Measurements from ENCODE around the gene ZSWIM4. TPM values are rescaled to one million over a fixed set of nuclear protein-coding genes. Genes with fewer than 3 reads are reported as not detected.

ZSWIM4 gene
- total and polyA plus RNA-seq, 2 of the 13 experiments (the other 11 are each of a cell fraction or from before 2014, with no cell fraction given), result 0.33 to 0.86 TPM

DNA sequence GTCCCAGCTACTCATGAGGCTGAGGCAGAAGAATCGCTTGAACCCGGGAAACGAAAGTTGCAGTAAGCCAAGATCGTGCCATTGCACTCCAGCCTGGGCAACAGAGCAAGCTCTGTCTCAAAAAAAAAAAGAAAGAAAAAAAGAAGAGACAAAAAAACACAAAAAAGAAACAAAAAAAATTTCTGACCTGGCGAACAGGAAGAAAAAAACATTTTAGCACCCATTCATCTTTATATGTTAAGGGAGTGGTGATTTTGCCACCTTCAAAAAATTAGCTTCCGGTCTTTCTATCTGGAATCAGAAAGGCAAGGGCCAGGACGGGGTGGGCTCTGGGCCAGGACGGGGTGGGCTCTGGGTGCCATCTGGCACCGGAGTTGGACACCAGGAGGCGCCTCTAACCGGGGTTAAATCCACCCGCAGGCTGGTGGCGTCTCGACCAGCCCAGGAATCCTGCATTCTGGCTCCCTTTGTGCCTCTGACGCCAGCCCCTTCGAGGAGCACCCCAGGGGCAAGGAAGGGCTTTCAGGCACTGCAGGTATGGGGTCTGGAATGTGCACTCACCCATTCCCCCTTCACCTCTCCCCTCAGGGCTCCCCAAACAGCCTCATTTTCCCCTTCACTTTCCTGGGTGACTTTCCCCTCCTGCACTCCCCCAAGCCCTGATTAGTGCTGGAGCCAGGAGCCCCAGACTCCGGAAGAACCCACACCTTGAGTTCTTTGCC is 10.4 kb upstream of the ZSWIM4 start (continued):
- no peak for TF ChIP-seq ATF7 (IDR thresholded peaks at IDR 0.05)
- TF ChIP-seq ATF7 (CRISPR knock-in tag; IDR thresholded peaks at IDR 0.05), result no peak
- TF ChIP-seq RFX1 (IDR thresholded peaks at IDR 0.05), result no peak
- TF ChIP-seq, protein P1, sequence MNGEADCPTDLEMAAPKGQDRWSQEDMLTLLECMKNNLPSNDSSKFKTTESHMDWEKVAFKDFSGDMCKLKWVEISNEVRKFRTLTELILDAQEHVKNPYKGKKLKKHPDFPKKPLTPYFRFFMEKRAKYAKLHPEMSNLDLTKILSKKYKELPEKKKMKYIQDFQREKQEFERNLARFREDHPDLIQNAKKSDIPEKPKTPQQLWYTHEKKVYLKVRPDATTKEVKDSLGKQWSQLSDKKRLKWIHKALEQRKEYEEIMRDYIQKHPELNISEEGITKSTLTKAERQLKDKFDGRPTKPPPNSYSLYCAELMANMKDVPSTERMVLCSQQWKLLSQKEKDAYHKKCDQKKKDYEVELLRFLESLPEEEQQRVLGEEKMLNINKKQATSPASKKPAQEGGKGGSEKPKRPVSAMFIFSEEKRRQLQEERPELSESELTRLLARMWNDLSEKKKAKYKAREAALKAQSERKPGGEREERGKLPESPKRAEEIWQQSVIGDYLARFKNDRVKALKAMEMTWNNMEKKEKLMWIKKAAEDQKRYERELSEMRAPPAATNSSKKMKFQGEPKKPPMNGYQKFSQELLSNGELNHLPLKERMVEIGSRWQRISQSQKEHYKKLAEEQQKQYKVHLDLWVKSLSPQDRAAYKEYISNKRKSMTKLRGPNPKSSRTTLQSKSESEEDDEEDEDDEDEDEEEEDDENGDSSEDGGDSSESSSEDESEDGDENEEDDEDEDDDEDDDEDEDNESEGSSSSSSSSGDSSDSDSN (CRISPR knock-in tag; IDR thresholded peaks at IDR 0.05), result peak; percentile 29; the same call in 1 of the 2 replicates
- TF ChIP-seq, protein P2, sequence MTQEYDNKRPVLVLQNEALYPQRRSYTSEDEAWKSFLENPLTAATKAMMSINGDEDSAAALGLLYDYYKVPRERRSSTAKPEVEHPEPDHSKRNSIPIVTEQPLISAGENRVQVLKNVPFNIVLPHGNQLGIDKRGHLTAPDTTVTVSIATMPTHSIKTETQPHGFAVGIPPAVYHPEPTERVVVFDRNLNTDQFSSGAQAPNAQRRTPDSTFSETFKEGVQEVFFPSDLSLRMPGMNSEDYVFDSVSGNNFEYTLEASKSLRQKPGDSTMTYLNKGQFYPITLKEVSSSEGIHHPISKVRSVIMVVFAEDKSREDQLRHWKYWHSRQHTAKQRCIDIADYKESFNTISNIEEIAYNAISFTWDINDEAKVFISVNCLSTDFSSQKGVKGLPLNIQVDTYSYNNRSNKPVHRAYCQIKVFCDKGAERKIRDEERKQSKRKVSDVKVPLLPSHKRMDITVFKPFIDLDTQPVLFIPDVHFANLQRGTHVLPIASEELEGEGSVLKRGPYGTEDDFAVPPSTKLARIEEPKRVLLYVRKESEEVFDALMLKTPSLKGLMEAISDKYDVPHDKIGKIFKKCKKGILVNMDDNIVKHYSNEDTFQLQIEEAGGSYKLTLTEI (CRISPR knock-in tag; conservative IDR thresholded peaks at IDR 0.05), result no peak
- TF ChIP-seq, protein P3, sequence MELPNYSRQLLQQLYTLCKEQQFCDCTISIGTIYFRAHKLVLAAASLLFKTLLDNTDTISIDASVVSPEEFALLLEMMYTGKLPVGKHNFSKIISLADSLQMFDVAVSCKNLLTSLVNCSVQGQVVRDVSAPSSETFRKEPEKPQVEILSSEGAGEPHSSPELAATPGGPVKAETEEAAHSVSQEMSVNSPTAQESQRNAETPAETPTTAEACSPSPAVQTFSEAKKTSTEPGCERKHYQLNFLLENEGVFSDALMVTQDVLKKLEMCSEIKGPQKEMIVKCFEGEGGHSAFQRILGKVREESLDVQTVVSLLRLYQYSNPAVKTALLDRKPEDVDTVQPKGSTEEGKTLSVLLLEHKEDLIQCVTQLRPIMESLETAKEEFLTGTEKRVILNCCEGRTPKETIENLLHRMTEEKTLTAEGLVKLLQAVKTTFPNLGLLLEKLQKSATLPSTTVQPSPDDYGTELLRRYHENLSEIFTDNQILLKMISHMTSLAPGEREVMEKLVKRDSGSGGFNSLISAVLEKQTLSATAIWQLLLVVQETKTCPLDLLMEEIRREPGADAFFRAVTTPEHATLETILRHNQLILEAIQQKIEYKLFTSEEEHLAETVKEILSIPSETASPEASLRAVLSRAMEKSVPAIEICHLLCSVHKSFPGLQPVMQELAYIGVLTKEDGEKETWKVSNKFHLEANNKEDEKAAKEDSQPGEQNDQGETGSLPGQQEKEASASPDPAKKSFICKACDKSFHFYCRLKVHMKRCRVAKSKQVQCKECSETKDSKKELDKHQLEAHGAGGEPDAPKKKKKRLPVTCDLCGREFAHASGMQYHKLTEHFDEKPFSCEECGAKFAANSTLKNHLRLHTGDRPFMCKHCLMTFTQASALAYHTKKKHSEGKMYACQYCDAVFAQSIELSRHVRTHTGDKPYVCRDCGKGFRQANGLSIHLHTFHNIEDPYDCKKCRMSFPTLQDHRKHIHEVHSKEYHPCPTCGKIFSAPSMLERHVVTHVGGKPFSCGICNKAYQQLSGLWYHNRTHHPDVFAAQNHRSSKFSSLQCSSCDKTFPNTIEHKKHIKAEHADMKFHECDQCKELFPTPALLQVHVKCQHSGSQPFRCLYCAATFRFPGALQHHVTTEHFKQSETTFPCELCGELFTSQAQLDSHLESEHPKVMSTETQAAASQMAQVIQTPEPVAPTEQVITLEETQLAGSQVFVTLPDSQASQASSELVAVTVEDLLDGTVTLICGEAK (IDR thresholded peaks at IDR 0.05), result no peak
- TF ChIP-seq, protein P3 (CRISPR knock-in tag; IDR thresholded peaks at IDR 0.05), result no peak
- TF ChIP-seq KDM5A (IDR thresholded peaks at IDR 0.05; ENCODE audit: borderline replicate concordance, low read length), result no peak
- no peak for TF ChIP-seq REXO4 (CRISPR knock-in tag; IDR thresholded peaks at IDR 0.05; ENCODE audit: borderline replicate concordance)
- TF ChIP-seq, protein P4, sequence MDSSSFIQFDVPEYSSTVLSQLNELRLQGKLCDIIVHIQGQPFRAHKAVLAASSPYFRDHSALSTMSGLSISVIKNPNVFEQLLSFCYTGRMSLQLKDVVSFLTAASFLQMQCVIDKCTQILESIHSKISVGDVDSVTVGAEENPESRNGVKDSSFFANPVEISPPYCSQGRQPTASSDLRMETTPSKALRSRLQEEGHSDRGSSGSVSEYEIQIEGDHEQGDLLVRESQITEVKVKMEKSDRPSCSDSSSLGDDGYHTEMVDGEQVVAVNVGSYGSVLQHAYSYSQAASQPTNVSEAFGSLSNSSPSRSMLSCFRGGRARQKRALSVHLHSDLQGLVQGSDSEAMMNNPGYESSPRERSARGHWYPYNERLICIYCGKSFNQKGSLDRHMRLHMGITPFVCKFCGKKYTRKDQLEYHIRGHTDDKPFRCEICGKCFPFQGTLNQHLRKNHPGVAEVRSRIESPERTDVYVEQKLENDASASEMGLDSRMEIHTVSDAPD (CRISPR knock-in tag; IDR thresholded peaks at IDR 0.05), result no peak
- TF ChIP-seq, protein P5, sequence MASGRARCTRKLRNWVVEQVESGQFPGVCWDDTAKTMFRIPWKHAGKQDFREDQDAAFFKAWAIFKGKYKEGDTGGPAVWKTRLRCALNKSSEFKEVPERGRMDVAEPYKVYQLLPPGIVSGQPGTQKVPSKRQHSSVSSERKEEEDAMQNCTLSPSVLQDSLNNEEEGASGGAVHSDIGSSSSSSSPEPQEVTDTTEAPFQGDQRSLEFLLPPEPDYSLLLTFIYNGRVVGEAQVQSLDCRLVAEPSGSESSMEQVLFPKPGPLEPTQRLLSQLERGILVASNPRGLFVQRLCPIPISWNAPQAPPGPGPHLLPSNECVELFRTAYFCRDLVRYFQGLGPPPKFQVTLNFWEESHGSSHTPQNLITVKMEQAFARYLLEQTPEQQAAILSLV (CRISPR knock-in tag; IDR thresholded peaks at IDR 0.05; ENCODE audit: borderline replicate concordance), result no peak
- TF ChIP-seq HNF4A (CRISPR knock-in tag; IDR thresholded peaks at IDR 0.05), result no peak
- no peak for TF ChIP-seq DR1 (CRISPR knock-in tag; IDR thresholded peaks at IDR 0.05)
- no peak for TF ChIP-seq MATR3 (CRISPR knock-in tag; IDR thresholded peaks at IDR 0.05)
